Measurements from ENCODE around the gene CCL3. TPM values are rescaled to one million over a fixed set of nuclear protein-coding genes. Genes with fewer than 3 reads are reported as not detected.

CCL3 gene
- total RNA-seq: 1 to 10 TPM in 1 of 2 donors, under 1 TPM in 1; 0.92 to 5.6 TPM
- 1 to 10 TPM; 1.6 to 2.1 TPM for polyA plus RNA-seq

DNA sequence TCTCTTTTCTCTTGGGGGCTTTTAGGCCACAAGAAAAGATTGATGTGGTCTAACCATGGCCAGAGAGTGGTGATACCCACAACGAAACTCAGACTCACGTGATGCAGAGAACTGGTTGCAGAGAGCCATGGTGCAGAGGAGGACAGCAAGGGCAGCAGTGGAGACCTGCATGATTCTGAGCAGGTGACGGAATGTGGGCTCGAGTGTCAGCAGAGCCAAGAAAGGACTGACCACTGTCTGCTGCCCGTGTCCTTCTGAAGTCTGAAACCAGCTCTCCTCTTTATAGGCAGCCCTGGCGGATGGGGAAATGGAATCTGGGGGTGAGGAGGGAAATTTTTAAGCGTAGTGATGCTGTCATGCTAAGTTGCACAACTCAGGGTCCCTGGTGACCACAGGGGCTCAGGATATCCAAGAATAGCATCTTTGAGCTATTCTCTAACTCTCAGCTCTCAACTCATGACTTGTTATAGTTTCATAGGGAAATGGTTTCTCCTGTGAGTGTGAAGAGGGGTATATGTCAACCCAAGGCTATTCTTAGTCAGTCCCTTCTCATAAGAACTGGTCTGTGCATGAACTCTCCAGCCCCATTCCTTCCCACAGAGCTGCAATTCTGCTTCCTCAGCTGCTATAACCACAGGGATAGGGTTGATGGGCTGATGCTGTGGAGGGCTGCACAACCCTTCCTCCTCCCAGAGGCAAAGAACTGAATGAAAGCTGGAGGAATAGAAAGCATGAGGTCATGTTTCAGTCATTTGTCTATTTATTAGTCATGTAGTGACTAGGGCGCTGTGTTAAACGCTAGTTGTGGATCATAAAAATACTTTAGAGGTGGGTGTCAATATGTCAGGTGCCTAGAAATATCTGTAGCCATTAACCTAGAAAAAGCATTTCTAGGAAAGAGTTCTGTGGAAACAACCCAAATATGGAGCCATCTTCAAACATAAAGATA lies at the start of gene CCL3:
CCL3 (minus strand) TSS at position 256 of the 949 bp plus-strand sequence; CDS start at position 171, 85 bp downstream.
- DNase-seq (ENCODE audit: low spot score): no peak
- H3K4me3 ChIP-seq (ENCODE audit: low read depth in 1 of 3, low read length in 3 of 3): no peak within 1 kb of the TSS
- TF ChIP-seq HNF4A (conservative IDR thresholded peaks at IDR 0.05) (no peak), HNF4G (IDR thresholded peaks at IDR 0.05) (no peak), YY1 (IDR thresholded peaks at IDR 0.05) (no peak), GABPA (IDR thresholded peaks at IDR 0.05 in 1 of 2, conservative IDR thresholded peaks at IDR 0.05 in 1 of 2) (no peak), SP1 (IDR thresholded peaks at IDR 0.05) (no peak), FOXA1 (IDR thresholded peaks at IDR 0.05) (no peak), RXRA (IDR thresholded peaks at IDR 0.05) (no peak), JUND (IDR thresholded peaks at IDR 0.05) (no peak), NR2F2 (IDR thresholded peaks at IDR 0.05) (no peak)
- TF ChIP-seq, protein P1, sequence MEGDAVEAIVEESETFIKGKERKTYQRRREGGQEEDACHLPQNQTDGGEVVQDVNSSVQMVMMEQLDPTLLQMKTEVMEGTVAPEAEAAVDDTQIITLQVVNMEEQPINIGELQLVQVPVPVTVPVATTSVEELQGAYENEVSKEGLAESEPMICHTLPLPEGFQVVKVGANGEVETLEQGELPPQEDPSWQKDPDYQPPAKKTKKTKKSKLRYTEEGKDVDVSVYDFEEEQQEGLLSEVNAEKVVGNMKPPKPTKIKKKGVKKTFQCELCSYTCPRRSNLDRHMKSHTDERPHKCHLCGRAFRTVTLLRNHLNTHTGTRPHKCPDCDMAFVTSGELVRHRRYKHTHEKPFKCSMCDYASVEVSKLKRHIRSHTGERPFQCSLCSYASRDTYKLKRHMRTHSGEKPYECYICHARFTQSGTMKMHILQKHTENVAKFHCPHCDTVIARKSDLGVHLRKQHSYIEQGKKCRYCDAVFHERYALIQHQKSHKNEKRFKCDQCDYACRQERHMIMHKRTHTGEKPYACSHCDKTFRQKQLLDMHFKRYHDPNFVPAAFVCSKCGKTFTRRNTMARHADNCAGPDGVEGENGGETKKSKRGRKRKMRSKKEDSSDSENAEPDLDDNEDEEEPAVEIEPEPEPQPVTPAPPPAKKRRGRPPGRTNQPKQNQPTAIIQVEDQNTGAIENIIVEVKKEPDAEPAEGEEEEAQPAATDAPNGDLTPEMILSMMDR (IDR thresholded peaks at IDR 0.05; ENCODE audit: low read depth, low read length, missing input control): no peak
- TF ChIP-seq, protein P2, sequence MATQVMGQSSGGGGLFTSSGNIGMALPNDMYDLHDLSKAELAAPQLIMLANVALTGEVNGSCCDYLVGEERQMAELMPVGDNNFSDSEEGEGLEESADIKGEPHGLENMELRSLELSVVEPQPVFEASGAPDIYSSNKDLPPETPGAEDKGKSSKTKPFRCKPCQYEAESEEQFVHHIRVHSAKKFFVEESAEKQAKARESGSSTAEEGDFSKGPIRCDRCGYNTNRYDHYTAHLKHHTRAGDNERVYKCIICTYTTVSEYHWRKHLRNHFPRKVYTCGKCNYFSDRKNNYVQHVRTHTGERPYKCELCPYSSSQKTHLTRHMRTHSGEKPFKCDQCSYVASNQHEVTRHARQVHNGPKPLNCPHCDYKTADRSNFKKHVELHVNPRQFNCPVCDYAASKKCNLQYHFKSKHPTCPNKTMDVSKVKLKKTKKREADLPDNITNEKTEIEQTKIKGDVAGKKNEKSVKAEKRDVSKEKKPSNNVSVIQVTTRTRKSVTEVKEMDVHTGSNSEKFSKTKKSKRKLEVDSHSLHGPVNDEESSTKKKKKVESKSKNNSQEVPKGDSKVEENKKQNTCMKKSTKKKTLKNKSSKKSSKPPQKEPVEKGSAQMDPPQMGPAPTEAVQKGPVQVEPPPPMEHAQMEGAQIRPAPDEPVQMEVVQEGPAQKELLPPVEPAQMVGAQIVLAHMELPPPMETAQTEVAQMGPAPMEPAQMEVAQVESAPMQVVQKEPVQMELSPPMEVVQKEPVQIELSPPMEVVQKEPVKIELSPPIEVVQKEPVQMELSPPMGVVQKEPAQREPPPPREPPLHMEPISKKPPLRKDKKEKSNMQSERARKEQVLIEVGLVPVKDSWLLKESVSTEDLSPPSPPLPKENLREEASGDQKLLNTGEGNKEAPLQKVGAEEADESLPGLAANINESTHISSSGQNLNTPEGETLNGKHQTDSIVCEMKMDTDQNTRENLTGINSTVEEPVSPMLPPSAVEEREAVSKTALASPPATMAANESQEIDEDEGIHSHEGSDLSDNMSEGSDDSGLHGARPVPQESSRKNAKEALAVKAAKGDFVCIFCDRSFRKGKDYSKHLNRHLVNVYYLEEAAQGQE (IDR thresholded peaks at IDR 0.05): no peak
- TF ChIP-seq, protein P3, sequence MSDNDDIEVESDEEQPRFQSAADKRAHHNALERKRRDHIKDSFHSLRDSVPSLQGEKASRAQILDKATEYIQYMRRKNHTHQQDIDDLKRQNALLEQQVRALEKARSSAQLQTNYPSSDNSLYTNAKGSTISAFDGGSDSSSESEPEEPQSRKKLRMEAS (IDR thresholded peaks at IDR 0.05): no peak
- TF ChIP-seq, protein P4, sequence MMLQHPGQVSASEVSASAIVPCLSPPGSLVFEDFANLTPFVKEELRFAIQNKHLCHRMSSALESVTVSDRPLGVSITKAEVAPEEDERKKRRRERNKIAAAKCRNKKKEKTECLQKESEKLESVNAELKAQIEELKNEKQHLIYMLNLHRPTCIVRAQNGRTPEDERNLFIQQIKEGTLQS (IDR thresholded peaks at IDR 0.05): no peak
- WGBS: 86% methylated on average over 9 of the region's 9 CpGs
- no peaks in the 10 kb centered on the region for H3K36me3 ChIP-seq (ENCODE audit: control insufficient read depth in 4 of 4, insufficient read depth in 3 of 4, low read depth in 1 of 4, low read length in 3 of 4)
- peaks cover 8 to 21% (median 18%) of the 10 kb centered on the region in 4 donors for H3K4me1 ChIP-seq (ENCODE audit: control insufficient read depth in 4 of 4, insufficient read depth in 4 of 4, low read length in 3 of 4)
- H3K9me3 ChIP-seq (ENCODE audit: control insufficient read depth in 4 of 4, low read length in 3 of 4): no peaks in the 10 kb centered on the region
- H3K27ac ChIP-seq (ENCODE audit: low read depth in 1 of 2, low read length in 2 of 2): peak within 1 kb of the TSS; percentile 31 to 60
- H3K9ac ChIP-seq (ENCODE audit: low read depth in 1 of 2, low read length in 2 of 2): peak within 1 kb of the TSS in 1 of 2 donors; percentile 53
- no peaks in the 10 kb centered on the region for H3K27me3 ChIP-seq (ENCODE audit: control insufficient read depth in 4 of 4, insufficient read depth in 4 of 4, low read length in 3 of 4)

DNA sequence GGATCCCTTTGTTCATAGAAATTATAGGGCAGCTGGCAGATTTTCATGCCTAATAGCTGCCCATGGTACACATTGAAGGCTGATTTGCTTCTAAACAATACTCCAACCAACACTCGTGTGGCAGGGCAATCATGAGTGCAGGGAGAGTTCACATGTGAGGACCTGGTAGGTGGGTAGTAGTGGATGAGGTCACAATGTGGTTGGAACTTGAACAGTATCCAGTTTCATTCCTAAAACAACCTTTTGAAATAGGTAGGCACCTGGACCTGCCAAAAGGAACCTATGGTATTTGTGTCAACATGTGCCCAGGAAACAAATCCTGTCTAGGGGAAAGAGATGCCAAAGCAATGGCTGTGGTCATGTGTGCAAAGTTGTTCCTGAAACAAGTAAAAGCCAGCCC lies 46.5 kb upstream of the CCL3 start:
- no peak for DNase-seq (ENCODE audit: low spot score)
- Histone ChIP-seq H3K27ac (ENCODE audit: low read depth in 1 of 2, low read length in 2 of 2) (no peak overlapping the region), H3K9ac (ENCODE audit: low read depth in 1 of 2, low read length in 2 of 2) (no peak overlapping the region)

More for the DNA sequence above, 46.5 kb upstream of the CCL3 start:
- TF ChIP-seq NR2F2 (IDR thresholded peaks at IDR 0.05): no peak
- no peak for TF ChIP-seq YY1 (IDR thresholded peaks at IDR 0.05)
- Histone ChIP-seq H3K9me3 (ENCODE audit: control insufficient read depth in 4 of 4, low read length in 3 of 4) (no peaks in the 10 kb centered on the region), H3K4me3 (ENCODE audit: low read depth in 1 of 3, low read length in 3 of 3) (no peak overlapping the region), H3K27me3 (ENCODE audit: control insufficient read depth in 4 of 4, insufficient read depth in 4 of 4, low read length in 3 of 4) (no peaks in the 10 kb centered on the region), H3K4me1 (ENCODE audit: control insufficient read depth in 4 of 4, insufficient read depth in 4 of 4, low read length in 3 of 4) (no peaks in the 10 kb centered on the region), H3K36me3 (ENCODE audit: control insufficient read depth in 4 of 4, insufficient read depth in 3 of 4, low read depth in 1 of 4, low read length in 3 of 4) (no peaks in the 10 kb centered on the region)
- 90% methylated on average over 1 of the region's 1 CpG for WGBS

All from liver (tissue), 9 donors.